ENCODE measurements around the gene CAB39L.

The CAB39L gene

DNA sequence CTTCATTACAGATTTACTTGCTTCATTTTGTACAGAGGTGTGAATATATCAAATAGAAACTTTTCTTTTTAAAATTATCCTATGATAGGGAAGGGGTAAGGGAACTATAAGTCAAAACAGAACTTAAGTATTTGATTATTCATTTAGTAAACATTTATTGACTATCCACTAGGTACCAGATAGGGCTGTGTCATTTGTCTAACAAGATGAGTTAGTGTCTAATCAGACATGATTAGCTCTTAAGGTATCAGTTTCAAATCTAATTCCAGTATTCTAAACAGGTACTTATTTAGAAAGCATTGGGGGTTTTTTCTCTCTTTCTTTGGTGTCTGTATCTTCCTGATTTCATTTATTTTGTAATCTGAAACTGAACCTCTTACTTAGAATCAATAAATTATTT is 164.0 kb downstream of the CAB39L start:
- DNase-seq (ENCODE audit: low read depth): no peak

DNA sequence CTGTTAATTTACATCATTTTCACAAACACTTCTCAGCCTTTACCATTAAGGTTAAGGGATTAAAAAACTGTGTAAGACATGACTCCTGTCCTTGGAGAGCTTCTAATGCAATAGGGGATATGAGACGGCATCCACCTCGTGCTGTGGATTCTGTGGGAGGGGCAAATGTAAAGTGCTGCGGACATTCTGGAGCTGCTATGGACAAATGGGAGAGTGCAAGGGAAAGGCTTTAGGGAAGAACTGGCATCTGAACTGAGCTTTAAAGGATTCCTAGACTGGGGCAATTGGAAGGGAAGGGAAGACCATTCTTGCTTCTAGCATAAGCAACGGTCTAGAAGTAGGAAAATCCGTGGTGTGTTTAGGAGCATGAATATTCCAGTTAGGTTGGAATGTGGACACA is 164.8 kb downstream of the CAB39L start:
- no peak for DNase-seq (ENCODE audit: low read depth)

DNA sequence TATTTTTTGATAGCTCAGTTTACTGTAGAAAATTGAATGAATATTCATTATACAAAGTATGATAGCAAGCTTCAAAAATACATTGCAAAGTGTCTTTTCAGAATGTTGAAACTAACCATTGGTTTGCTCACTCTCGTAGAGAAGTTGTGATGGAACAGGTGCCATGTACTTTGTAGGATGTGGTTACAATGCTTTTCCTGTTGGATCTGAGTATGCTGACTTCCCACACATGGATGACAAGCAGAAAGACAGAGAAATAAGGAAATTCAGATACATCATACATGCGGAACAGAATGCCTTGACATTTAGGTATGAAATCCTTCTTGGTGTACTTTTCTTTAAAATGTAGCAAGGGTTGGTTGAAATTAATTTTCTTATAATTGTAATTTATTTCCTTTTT is 165.7 kb downstream of the CAB39L start:
- no peak for DNase-seq (ENCODE audit: low read depth)

DNA sequence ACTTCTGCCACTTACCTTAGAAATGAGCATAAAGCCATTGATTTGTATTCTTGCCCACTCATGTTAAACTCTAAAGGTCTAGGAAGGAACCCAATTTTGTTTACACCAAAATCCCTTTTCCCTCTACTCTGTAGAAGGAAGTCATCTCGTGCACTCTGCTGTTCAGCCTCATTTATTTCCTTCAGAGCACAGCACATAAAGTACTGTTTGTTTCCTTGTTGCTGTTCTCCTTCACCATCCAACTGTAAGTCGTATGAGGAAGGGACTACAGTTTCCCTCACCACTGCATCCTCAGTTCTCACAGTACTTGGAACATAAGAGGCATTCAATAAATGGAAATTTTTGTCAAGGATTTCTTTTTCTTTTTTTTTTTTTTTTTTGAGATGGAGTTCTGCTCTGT is 171.6 kb downstream of the CAB39L start:
- no peak for DNase-seq (ENCODE audit: low read depth)

DNA sequence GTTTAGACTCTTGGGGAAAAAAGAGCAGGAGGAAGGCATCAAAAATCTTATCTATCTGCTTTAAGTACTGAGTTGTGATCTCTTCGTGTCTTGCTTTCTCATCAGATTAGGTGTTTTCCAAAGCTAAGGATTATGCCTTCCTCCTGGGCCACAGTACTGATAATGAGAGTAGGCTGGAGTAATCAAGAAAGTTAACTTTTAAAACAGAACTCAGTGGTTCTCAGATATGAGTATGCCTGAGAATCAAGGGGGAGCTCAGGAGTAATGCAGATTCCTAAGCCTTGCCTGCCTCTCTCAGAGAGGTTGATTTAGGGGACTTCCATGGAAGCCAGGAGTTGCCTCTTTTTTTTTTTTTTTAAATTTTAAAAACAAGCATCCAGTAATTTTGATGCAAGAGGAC is 172.6 kb downstream of the CAB39L start:
- DNase-seq (ENCODE audit: low read depth): no peak

DNA sequence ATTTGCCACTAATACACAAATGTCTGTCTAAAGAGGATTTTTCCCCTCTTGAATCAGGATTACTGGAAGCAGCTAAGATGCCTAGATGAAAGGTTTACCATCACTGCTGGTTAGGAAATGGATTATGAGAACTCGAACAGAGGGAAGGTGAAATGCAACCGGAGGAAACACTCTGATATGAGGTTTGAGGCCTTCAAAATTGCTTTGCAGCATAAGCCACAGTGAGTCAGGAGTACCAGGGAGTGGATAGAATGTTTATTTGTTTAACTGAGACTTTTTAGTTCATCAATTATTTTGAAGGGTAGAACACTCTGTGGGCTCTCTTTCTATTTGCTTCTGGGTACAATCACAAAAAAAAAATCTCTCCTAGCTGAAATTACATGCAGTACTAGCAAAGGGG is 178.0 kb downstream of the CAB39L start:
- DNase-seq (ENCODE audit: low read depth): peak; percentile 32

DNA sequence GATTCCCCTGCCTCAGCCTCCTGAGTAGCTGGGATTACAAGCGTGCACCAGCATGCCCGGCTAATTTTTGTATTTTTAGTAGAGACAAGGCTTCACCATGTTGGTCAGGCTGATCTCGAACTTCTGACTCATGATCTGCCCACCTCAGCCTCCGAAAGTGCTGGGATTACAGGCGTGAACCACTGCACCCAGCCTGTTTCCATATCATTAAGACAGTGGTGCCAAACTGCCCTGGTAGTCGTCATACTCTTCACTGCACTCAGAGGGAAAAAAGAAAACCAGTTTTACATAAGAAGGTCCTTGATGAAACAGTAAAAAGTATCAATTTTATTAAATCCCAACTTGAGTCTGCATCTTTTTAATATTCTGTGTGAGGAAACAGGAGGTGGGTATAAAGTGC is 181.2 kb downstream of the CAB39L start:
- no peak for DNase-seq (ENCODE audit: low read depth)

DNA sequence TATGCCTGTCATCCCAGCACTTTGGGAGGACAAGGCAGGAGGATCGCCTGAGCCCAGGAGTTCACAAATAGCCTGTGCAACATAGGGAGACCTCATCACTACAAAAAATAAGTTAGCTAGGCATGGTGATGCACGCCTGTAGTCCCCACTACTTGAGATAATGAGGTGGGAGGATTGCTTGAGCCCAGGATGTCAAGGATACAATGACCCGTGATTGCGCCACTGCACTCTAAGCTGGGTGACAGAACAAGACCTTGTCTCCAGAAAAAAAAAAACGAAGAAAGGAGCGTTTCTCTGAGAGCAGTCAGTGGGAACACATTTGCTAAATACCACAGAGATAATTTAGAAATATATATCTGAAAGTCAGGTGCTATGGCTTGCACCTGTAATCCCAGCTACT is 184.3 kb downstream of the CAB39L start:
- DNase-seq (ENCODE audit: low read depth): no peak

Measured in ELR (cell line).